ENCODE measurements around the gene PLEKHJ1. TPM values are rescaled to one million over a fixed set of nuclear protein-coding genes. Genes with fewer than 3 reads are reported as not detected.
A peak's percentile ranks its signal among the peaks of the same experiment; 100 is the strongest.

The PLEKHJ1 gene
- total and polyA plus RNA-seq, 9 of the 15 experiments (the other 6 are each of a cell fraction or from before 2014, with no cell fraction given), result 1.5 to 188 (median 63.9) TPM

GRCh38 chr19:2266183-2266993 lies 30.3 kb upstream of the PLEKHJ1 start (continued):
- TF ChIP-seq HMGXB4 (CRISPR knock-in tag; IDR thresholded peaks at IDR 0.05), result no peak
- TF ChIP-seq NFRKB (IDR thresholded peaks at IDR 0.05; ENCODE audit: low read depth), result 0 out of 2 replicates have a peak, but pooled peaks have one; percentile 42
- TF ChIP-seq LCOR (CRISPR knock-in tag; IDR thresholded peaks at IDR 0.05), result no peak
- peak in 1 of 2 experiments; percentile 18; a peak in 1 of 4 replicates for TF ChIP-seq KDM1A (IDR thresholded peaks at IDR 0.05)
- TF ChIP-seq SRF (CRISPR knock-in tag; IDR thresholded peaks at IDR 0.05), result no peak
- TF ChIP-seq ZBTB7A (IDR thresholded peaks at IDR 0.05; ENCODE audit: borderline replicate concordance, control insufficient read depth, low read depth, low read length), result peak; percentile 43; the same call in 1 of the 2 replicates
- TF ChIP-seq ZNF717 (CRISPR knock-in tag; IDR thresholded peaks at IDR 0.05), result no peak
- no peak for TF ChIP-seq ILF3 (IDR thresholded peaks at IDR 0.05; ENCODE audit: borderline replicate concordance)
- no peak for TF ChIP-seq CBX2 (IDR thresholded peaks at IDR 0.05; ENCODE audit: insufficient read depth, low read length, poor library complexity, severe bottlenecking)
- TF ChIP-seq CBX5 (IDR thresholded peaks at IDR 0.05; ENCODE audit: borderline replicate concordance, low read depth), result 0 out of 2 replicates have a peak, but pooled peaks have one; percentile 11
- TF ChIP-seq ZNF518B (CRISPR knock-in tag; IDR thresholded peaks at IDR 0.05), result no peak
- peak; percentile 89 for TF ChIP-seq USF1 (CRISPR knock-in tag; IDR thresholded peaks at IDR 0.05)
- TF ChIP-seq L3MBTL2 (IDR thresholded peaks at IDR 0.05), result peak; percentile 91
- TF ChIP-seq ATF7 (IDR thresholded peaks at IDR 0.05), result 0 out of 2 replicates have a peak, but pooled peaks have one; percentile 12
- no peak for TF ChIP-seq HNRNPUL1 (IDR thresholded peaks at IDR 0.05; ENCODE audit: low read length)
- TF ChIP-seq ZBTB33 (CRISPR knock-in tag; IDR thresholded peaks at IDR 0.05), result peak; percentile 48
- no peak for TF ChIP-seq BRD9 (IDR thresholded peaks at IDR 0.05; ENCODE audit: low read depth, partially characterized antibody)
- TF ChIP-seq CREB5 (CRISPR knock-in tag; IDR thresholded peaks at IDR 0.05), result no peak

Measured in K562 (cell line).